ENCODE data around the gene HEMK1.

Gene HEMK1

DNA sequence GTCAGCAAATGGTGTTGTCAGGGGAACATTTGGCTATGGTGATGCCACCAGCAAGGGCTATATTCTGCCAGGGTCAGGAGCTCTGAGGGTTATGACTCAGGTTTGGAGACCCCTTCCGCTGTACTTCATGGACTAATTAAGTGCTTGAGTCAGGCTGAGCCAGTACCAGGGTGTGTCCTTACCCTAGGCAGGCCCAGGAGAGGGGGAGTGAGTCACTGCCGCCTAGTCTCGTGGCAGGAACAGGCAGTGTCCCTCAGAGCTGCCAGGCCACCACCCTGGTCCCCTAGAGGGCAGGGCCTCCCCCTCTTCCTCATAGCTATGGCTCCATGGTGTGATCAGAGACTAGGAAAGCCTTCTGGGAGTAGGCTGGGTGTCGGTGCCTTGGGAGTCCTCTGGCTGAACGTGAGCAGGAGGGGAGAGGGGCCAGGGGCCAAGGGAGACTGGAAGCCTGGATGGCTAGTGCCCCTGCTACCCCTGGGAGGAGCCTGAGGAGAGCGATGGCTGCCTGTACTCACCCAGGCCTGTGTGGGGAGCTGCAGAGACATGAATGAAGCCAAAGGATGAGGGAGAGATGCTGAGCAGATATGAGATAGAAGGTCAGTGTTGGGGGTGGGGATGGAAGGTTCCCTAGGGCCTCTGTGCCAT lies 58.2 kb downstream of the HEMK1 start:
- H3K27ac ChIP-seq: peak overlapping the region; percentile 3; the same call in 1 of the 2 replicates
- TF ChIP-seq, protein P1, sequence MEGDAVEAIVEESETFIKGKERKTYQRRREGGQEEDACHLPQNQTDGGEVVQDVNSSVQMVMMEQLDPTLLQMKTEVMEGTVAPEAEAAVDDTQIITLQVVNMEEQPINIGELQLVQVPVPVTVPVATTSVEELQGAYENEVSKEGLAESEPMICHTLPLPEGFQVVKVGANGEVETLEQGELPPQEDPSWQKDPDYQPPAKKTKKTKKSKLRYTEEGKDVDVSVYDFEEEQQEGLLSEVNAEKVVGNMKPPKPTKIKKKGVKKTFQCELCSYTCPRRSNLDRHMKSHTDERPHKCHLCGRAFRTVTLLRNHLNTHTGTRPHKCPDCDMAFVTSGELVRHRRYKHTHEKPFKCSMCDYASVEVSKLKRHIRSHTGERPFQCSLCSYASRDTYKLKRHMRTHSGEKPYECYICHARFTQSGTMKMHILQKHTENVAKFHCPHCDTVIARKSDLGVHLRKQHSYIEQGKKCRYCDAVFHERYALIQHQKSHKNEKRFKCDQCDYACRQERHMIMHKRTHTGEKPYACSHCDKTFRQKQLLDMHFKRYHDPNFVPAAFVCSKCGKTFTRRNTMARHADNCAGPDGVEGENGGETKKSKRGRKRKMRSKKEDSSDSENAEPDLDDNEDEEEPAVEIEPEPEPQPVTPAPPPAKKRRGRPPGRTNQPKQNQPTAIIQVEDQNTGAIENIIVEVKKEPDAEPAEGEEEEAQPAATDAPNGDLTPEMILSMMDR (conservative IDR thresholded peaks at IDR 0.05): peak; percentile 24; the same call in 1 of the 2 replicates

DNA sequence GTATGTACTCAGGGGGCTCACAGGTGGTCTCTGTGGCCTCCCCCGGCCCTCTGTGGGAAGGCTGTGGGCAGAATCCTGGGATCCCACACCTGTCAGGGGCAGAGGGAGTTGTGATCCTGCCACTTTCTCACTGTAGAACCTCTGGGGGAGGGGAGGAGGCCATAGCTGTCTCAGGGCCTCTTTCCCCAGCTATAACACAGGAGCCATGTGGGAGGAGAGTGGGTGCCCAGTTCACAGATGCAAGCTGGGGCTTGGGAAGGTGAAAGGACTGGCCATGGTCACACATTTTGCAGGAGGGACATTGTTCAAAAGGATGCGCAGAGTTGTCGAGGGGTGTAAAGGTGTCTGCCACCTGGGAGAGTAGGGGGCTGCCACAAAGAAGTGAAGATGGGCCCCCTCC lies 59.3 kb downstream of the HEMK1 start:
- TF ChIP-seq, protein P1 (conservative IDR thresholded peaks at IDR 0.05): no peak
- peak overlapping the region; percentile 3; the same call in 1 of the 2 replicates for H3K27ac ChIP-seq

DNA sequence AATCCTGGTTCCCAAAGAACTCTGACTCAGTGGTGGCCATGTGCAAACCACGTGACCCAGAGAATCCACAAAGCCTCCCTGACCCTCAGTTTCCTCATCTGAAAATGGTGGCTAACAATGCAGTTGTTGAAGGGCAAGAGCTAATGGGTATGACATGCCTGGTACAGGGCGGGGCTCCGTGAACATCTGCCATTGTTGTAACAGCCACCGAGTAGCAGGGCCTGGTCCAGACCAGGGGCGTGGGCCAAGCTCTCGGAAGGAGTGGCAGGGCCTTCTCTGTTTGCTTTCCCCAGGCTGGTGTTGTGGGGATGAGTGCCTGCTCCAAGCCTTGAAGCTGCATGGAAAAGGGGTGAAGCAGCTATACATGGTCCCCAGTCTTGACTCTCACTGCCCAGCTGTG lies 61.1 kb downstream of the HEMK1 start:
- TF ChIP-seq, protein P1 (conservative IDR thresholded peaks at IDR 0.05): no peak
- peak overlapping the region; percentile 80 for H3K27ac ChIP-seq

DNA sequence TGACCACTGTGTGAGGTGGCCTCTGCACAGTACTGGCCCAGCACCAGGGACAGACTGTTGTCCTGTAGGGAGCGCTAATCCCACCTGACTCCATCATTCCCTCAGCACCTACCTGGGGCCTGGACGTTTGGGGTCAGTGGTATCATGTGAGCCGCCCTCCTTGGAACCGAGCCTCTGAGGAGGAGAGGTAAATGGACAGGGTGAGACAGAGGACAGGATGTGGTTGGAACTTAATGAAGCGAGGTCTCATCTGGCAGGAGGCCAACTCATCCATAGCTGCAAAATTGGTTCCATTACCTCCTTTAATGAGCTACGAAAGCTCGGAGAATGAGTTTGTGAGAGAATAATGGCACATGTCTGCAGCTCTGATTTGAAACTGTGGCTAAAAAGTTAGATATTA lies 61.6 kb downstream of the HEMK1 start:
- H3K27ac ChIP-seq: peak overlapping the region; percentile 80
- TF ChIP-seq, protein P1 (conservative IDR thresholded peaks at IDR 0.05): no peak

DNA sequence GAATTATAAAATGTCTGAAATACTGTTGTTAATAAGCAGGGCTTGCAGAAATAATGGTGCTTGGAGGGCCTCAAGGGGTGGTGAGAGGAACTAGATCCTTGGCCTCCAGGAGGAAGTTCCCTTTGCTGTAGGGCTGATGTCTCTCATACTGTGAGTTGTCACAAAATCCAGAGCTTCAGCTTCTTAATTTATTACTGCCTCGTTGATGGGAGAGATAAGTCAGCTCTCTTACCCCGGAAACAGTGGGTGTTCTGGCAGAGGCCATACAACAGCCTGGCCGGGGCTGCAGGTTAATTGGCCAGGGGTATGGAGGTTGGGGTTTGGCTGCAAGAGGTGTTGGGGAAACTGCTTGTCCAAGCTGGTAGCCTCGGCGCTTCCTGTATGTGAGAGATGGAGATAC lies 63.1 kb downstream of the HEMK1 start:
- H3K27ac ChIP-seq: peak overlapping the region; percentile 80

DNA sequence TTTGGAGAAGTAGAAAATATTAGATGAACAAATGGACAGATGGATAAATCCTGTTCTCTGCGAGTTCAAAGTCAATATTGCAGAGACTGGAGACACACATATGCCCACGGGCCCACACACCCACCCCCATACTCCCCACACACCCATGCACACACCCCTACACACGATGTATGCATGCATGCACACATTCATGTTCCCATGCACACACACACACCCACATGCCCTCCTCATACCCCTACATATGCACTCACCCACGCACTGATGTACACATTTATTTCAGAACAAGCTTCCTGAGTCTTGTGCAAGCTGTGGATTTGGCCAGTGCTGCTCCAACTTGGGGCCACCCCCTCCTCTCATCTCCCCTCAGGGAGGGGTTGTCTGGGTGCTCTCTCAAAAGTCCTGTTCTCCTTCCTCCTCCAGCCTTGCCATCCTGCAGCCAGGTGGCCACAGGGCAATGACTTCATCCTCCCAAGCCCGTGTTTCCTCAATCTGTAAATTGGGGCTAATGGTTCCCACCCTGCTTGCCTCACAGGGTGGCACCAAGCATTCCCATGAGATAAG lies 64.0 kb downstream of the HEMK1 start:
- H3K27ac ChIP-seq: peak overlapping the region; percentile 80
- TF ChIP-seq, protein P1 (conservative IDR thresholded peaks at IDR 0.05): no peak

More for the DNA sequence above, 63.1 kb downstream of the HEMK1 start:
- TF ChIP-seq, protein P1 (conservative IDR thresholded peaks at IDR 0.05): peak; percentile 26; the same call in 1 of the 2 replicates

DNA sequence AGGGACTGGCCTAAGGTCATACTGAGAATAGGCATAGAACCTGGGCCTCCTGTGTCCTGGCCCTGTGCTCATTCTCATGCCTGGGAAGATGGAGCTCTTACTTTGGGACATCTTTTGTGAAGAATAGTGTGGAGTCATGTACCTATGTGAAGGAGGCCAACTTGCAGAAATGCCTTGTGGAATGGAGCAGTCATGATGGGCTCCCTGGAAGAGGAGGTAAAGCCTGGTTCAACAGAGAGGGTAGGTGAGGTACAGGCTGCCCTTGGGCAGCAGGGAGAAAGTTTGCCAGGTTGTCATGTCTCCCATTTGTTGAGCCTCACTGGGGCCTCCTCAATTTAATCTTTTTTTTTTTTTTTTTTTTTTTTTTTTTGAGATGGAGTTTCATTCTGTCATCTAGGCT lies 65.7 kb downstream of the HEMK1 start:
- H3K27ac ChIP-seq: no peak overlapping the region
- TF ChIP-seq, protein P1 (conservative IDR thresholded peaks at IDR 0.05): no peak
